ENCODE data around the gene ZXDC. TPM values are rescaled to one million over a fixed set of nuclear protein-coding genes. Genes with fewer than 3 reads are reported as not detected.

ZXDC gene
- total RNA-seq, 4 donors from 2014 or later = 16.0 to 34.5 (median 27.3) TPM

- Histone ChIP-seq H3K27me3 (peaks cover 0 to 5% (median 0%) of the 10 kb centered on the region in 4 donors), H3K36me3 (no peaks in the 10 kb centered on the region), H3K27ac (no peak overlapping the region), H3K4me1 (peaks cover 6 to 15% (median 8%) of the 10 kb centered on the region in 3 donors), H3K4me3 (no peak overlapping the region), H3K9me3 (no peaks in the 10 kb centered on the region)
- intact Hi-C loops (cut with DNase I) = no loop called here
- no peak for DNase-seq
- TF ChIP-seq POLR2A (IDR thresholded peaks at IDR 0.05) (no peak), CTCF (IDR thresholded peaks at IDR 0.05) (no peak)
- 77 to 87% methylated on average over 14 to 15 of the region's 15 CpGs for WGBS, 2 donors
Observed at GRCh38 chr3:126482503-126483255, 7.0 kb upstream of the ZXDC start.

GRCh38 chr3:126481808-126482502 is 6.3 kb upstream of the ZXDC start:
- H3K4me1 ChIP-seq = peaks cover 4 to 11% (median 4%) of the 10 kb centered on the region in 3 donors
- H3K27ac ChIP-seq = no peak overlapping the region
- no peaks in the 10 kb centered on the region for H3K9me3 ChIP-seq
- no peaks in the 10 kb centered on the region for H3K36me3 ChIP-seq
- no peak for DNase-seq
- WGBS, 2 donors = 77 to 87% methylated on average over 11 to 13 of the region's 16 CpGs
- intact Hi-C loops (cut with DNase I) = no loop called here
- TF ChIP-seq POLR2A (IDR thresholded peaks at IDR 0.05) (no peak), CTCF (IDR thresholded peaks at IDR 0.05) (no peak)
- no peak overlapping the region for H3K4me3 ChIP-seq
- H3K27me3 ChIP-seq = no peaks in the 10 kb centered on the region

- no peak overlapping the region for H3K27ac ChIP-seq
- TF ChIP-seq POLR2A (IDR thresholded peaks at IDR 0.05) (no peak), CTCF (IDR thresholded peaks at IDR 0.05) (no peak)
- peaks cover 5 to 10% (median 7%) of the 10 kb centered on the region in 3 donors for H3K4me1 ChIP-seq
- H3K27me3 ChIP-seq = no peaks in the 10 kb centered on the region
- intact Hi-C loops (cut with DNase I) = no loop called here
- no peaks in the 10 kb centered on the region for H3K36me3 ChIP-seq
- no peak for DNase-seq
- WGBS, 2 donors = 73 to 81% methylated on average over 4 of the region's 8 CpGs
- no peaks in the 10 kb centered on the region for H3K9me3 ChIP-seq
- H3K4me3 ChIP-seq = no peak overlapping the region
Observed at GRCh38 chr3:126480861-126481260, 5.2 kb upstream of the ZXDC start.

- Histone ChIP-seq H3K27ac (no peak overlapping the region), H3K4me3 (no peak overlapping the region), H3K27me3 (no peaks in the 10 kb centered on the region), H3K9me3 (no peaks in the 10 kb centered on the region), H3K36me3 (no peaks in the 10 kb centered on the region), H3K4me1 (peaks cover 5 to 10% (median 7%) of the 10 kb centered on the region in 3 donors)
- DNase-seq = no peak
- no peak for TF ChIP-seq CTCF (IDR thresholded peaks at IDR 0.05)
- TF ChIP-seq POLR2A (IDR thresholded peaks at IDR 0.05) = no peak
- 92 to 93% methylated on average over 3 to 4 of the region's 5 CpGs for WGBS, 2 donors
- intact Hi-C loops (cut with DNase I) = no loop called here
Observed at GRCh38 chr3:126480206-126480605, 4.5 kb upstream of the ZXDC start.

GRCh38 chr3:126479642-126480041 is 4.0 kb upstream of the ZXDC start:
- Histone ChIP-seq H3K36me3 (no peaks in the 10 kb centered on the region), H3K9me3 (no peaks in the 10 kb centered on the region), H3K4me3 (no peak overlapping the region), H3K27ac (no peak overlapping the region), H3K27me3 (no peaks in the 10 kb centered on the region), H3K4me1 (peaks cover 9 to 15% (median 9%) of the 10 kb centered on the region in 3 donors)
- intact Hi-C loops (cut with DNase I) = no loop called here
- 60% methylated on average over 1 of the region's 1 CpG; no CpG with 5 or more reads in 1 of the 2 donors for WGBS, 2 donors
- no peak for DNase-seq
- TF ChIP-seq POLR2A (IDR thresholded peaks at IDR 0.05) = no peak
- TF ChIP-seq CTCF (IDR thresholded peaks at IDR 0.05) = no peak

All from esophagus squamous epithelium (tissue), 5 donors.